ENCODE data around the gene LIPK. TPM values are rescaled to one million over a fixed set of nuclear protein-coding genes. Genes with fewer than 3 reads are reported as not detected.

Gene LIPK
- total RNA-seq, 1 experiment from 2014 or later: not detected

- no peak overlapping the region for H3K4me2 ChIP-seq (ENCODE audit: low read depth, low read length, poor library complexity, severe bottlenecking)
- no peak overlapping the region for H3K4me3 ChIP-seq (ENCODE audit: low read length)
- no peak overlapping the region for H3K27ac ChIP-seq (ENCODE audit: low read length)
- no peaks in the 10 kb centered on the region for H3K4me1 ChIP-seq (ENCODE audit: low read length)
- no peaks in the 10 kb centered on the region for H3K36me3 ChIP-seq (ENCODE audit: insufficient read depth, low read length)
- DNase-seq: no peak
- no peaks in the 10 kb centered on the region for H4K20me1 ChIP-seq (ENCODE audit: insufficient read depth, low read depth, low read length)
- H2AFZ ChIP-seq (ENCODE audit: low read length): no peak overlapping the region
- no peaks in the 10 kb centered on the region for H3K79me2 ChIP-seq (ENCODE audit: low read length)
- H3K27me3 ChIP-seq (ENCODE audit: low read length): no peaks in the 10 kb centered on the region
- H3K9ac ChIP-seq (ENCODE audit: low read length): no peak overlapping the region
- no peaks in the 10 kb centered on the region for H3K9me3 ChIP-seq (ENCODE audit: low read length)
- no peaks in the 10 kb centered on the region for H3K9me2 ChIP-seq (replicated peaks; ENCODE audit: insufficient read depth, low read length)
Observed at GRCh38 chr10:88793712-88794299, 87.8 kb downstream of the LIPK start.

GRCh38 chr10:88794731-88795130, 88.7 kb downstream of the LIPK start:
- H3K4me1 ChIP-seq (ENCODE audit: low read length): no peaks in the 10 kb centered on the region
- H3K9me2 ChIP-seq (replicated peaks; ENCODE audit: insufficient read depth, low read length): no peaks in the 10 kb centered on the region
- H3K27ac ChIP-seq (ENCODE audit: low read length): no peak overlapping the region
- no peaks in the 10 kb centered on the region for H3K9me3 ChIP-seq (ENCODE audit: low read length)
- no peak for DNase-seq
- no peak overlapping the region for H3K4me3 ChIP-seq (ENCODE audit: low read length)
- H3K4me2 ChIP-seq (ENCODE audit: low read depth, low read length, poor library complexity, severe bottlenecking): no peak overlapping the region
- no peaks in the 10 kb centered on the region for H3K36me3 ChIP-seq (ENCODE audit: insufficient read depth, low read length)
- H2AFZ ChIP-seq (ENCODE audit: low read length): no peak overlapping the region
- no peaks in the 10 kb centered on the region for H3K79me2 ChIP-seq (ENCODE audit: low read length)
- H3K27me3 ChIP-seq (ENCODE audit: low read length): no peaks in the 10 kb centered on the region
- no peaks in the 10 kb centered on the region for H4K20me1 ChIP-seq (ENCODE audit: insufficient read depth, low read depth, low read length)
- no peak overlapping the region for H3K9ac ChIP-seq (ENCODE audit: low read length)

DNA sequence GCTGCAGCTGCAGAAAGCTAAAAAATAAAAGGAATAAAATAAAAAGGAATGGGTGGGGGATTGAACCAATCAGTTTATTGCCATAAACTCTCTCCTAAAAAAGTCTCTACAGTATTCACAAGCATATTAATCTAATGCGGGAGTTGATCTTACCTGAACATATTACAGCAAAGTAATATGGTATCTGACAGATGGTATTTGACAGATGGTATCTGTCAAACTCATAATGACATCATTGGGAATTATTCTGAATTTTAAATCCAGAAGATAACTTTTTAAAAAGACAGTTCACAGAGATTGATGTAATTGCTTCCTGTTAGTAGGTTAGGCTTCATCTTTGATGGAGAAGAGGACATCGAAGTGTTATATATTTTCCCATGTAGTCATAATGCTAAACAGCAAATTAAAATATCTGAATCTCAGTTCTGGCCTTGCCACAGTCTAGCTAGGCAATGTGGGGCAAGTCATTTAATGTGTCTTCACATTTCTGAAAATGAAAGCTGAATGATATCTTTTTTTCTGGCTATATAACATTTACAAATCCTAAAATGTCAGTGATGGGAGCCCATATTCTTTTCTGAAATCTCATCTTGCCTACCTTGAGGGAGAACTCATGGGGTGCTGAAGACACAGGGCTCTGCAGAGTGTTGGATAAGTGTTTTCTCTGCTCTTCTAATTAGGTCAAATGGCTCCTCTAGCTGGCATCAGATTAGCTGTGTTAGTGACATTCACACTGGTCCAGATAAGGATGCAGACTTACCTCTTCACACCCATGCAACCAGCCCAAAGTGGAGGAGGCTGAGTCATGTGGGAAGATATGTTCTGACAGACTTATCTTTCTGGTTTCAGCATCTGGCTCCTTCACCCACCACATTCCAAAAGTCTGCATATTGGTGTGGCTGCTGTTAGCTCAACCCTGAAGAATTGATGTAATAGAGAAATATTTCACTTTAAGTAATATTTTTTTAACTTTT, 94.4 kb downstream of the LIPK start:
- Histone ChIP-seq H3K4me3 (ENCODE audit: low read length) (no peak overlapping the region), H3K27ac (ENCODE audit: low read length) (no peak overlapping the region), H3K4me1 (ENCODE audit: low read length) (no peaks in the 10 kb centered on the region), H3K4me2 (ENCODE audit: low read depth, low read length, poor library complexity, severe bottlenecking) (no peak overlapping the region), H2AFZ (ENCODE audit: low read length) (no peak overlapping the region), H3K9me2 (replicated peaks; ENCODE audit: insufficient read depth, low read length) (no peaks in the 10 kb centered on the region), H3K79me2 (ENCODE audit: low read length) (no peaks in the 10 kb centered on the region), H3K9me3 (ENCODE audit: low read length) (no peaks in the 10 kb centered on the region), H4K20me1 (ENCODE audit: insufficient read depth, low read depth, low read length) (no peaks in the 10 kb centered on the region), H3K9ac (ENCODE audit: low read length) (no peak overlapping the region), H3K27me3 (ENCODE audit: low read length) (no peaks in the 10 kb centered on the region), H3K36me3 (ENCODE audit: insufficient read depth, low read length) (no peaks in the 10 kb centered on the region)
- DNase-seq: no peak

Other genes with a start within 250 kb of the LIPK start
- not detected in 2 replicates for gene RNLS, start 122.9 kb upstream of the LIPK start, total RNA-seq (2014; rRNA removed; shearing (Covaris generic); ENCODE audit: low replicate concordance)
- not detected in 2 replicates for gene LIPJ, start 119.5 kb upstream of the LIPK start, total RNA-seq (2014; rRNA removed; shearing (Covaris generic); ENCODE audit: low replicate concordance)
- gene LIPF, start 41.8 kb upstream of the LIPK start, total RNA-seq (2014; rRNA removed; shearing (Covaris generic); ENCODE audit: low replicate concordance): 0.22 TPM in 1 of 2 replicates, not detected in the other
- not detected in 2 replicates for gene LIPN, start 53.8 kb downstream of the LIPK start, total RNA-seq (2014; rRNA removed; shearing (Covaris generic); ENCODE audit: low replicate concordance)
- gene LIPM, start 96.5 kb downstream of the LIPK start, total RNA-seq (2014; rRNA removed; shearing (Covaris generic); ENCODE audit: low replicate concordance): not detected in 2 replicates
- not detected in 2 replicates for gene ANKRD22, start 145.6 kb downstream of the LIPK start, total RNA-seq (2014; rRNA removed; shearing (Covaris generic); ENCODE audit: low replicate concordance)
- 38.5 and 44.8 TPM in 2 replicates for gene STAMBPL1, start 174.0 kb downstream of the LIPK start, total RNA-seq (2014; rRNA removed; shearing (Covaris generic); ENCODE audit: low replicate concordance)
- 0.61 and 1.3 TPM in 2 replicates for gene ACTA2, start 246.5 kb downstream of the LIPK start, total RNA-seq (2014; rRNA removed; shearing (Covaris generic); ENCODE audit: low replicate concordance)

All from Karpas-422 (cell line).